Heart right ventricle (tissue), 16 donors: Measurements from ENCODE around the gene PHACTR4. TPM values are rescaled to one million over a fixed set of nuclear protein-coding genes. Genes with fewer than 3 reads are reported as not detected.

Source experiments
- ATAC-seq, 8 donors: fragments of 200-7000 bp; cut with Tn5 transposase; one replicate each; pipeline ENCODE4 v1.9.1; 2020; ENCODE audit warnings: mild to moderate bottlenecking in 8 of 8, moderate library complexity in 8 of 8, moderate number of reproducible peaks in 1 of 8
- DNase-seq, 2 donors: peaks; one replicate each; pipeline ENCODE4 v3.0.0-alpha.2; 2020
- H3K27ac ChIP-seq, 10 donors: fragments of 200-600 bp; sonication (generic) in 2 of 10; one replicate each; pipeline versions ENCODE4 v1.5.0 to v1.8.0; 2020 to 2022; ENCODE audit warnings: mild to moderate bottlenecking in 3 of 10
- H3K27me3 ChIP-seq, 7 donors: fragments of 200-600 bp; one replicate each; pipeline ENCODE4 v1.8.0; 2021 to 2022; ENCODE audit warnings: mild to moderate bottlenecking in 2 of 7
- H3K36me3 ChIP-seq, 9 donors: fragments of 200-600 bp; sonication (generic) in 1 of 9; one replicate each; pipeline versions ENCODE4 v1.5.0 to v1.8.0; 2020 to 2022; ENCODE audit warnings: mild to moderate bottlenecking in 2 of 9
- H3K4me1 ChIP-seq, 9 donors: fragments of 200-600 bp; sonication (generic) in 1 of 9; one replicate each; pipeline versions ENCODE4 v1.5.0 to v1.8.0; 2020 to 2022; ENCODE audit warnings: mild to moderate bottlenecking in 4 of 9
- H3K4me3 ChIP-seq, 10 donors: fragments of 200-600 bp; sonication (generic) in 2 of 10; one replicate each; pipeline versions ENCODE4 v1.5.0 to v1.8.0; 2020 to 2022; ENCODE audit warnings: mild to moderate bottlenecking in 7 of 10, moderate library complexity in 2 of 10
- H3K9me3 ChIP-seq, 11 donors: fragments of 200-600 bp in 10 of 11; sonication (generic) in 2 of 11; one replicate each; pipeline versions ENCODE4 v1.5.0 to v1.8.0; 2013 to 2022; ENCODE audit warnings: mild to moderate bottlenecking in 2 of 11, control low read depth in 1 of 11, moderate library complexity in 1 of 11
- CTCF ChIP-seq, 9 donors: fragments of 200-600 bp; sonication (generic) in 2 of 9; IDR thresholded peaks; one replicate each; pipeline versions ENCODE4 v1.5.0 to v1.8.0; 2021 to 2022; ENCODE audit warnings: antibody characterized with exemption in 9 of 9, mild to moderate bottlenecking in 5 of 9, moderate library complexity in 1 of 9
- WGBS, 2 donors: extraction: QIAGEN DNeasy Blood & Tissue Kit; methylation state at CpG; one replicate each; pipeline ENCODE4 v1.1.7; 2013; ENCODE audit warnings: inconsistent platforms in 1 of 2; 5-methylcytosine and 5-hydroxymethylcytosine counted together
- intact Hi-C, 10 donors: fragments of 100-400 bp; cut with DNase I; formaldehyde crosslinking; loops; one replicate each; pipeline versions ENCODE4 v1.11.1 to v1.14.2; 2022
- polyA plus RNA-seq, 2 donors: library from polyadenylated mRNA; stranded (reverse); fragments of 200-250 nt; gene quantifications; one replicate each; pipeline ENCODE4 v1.2.3, GENCODE V29; 2013
- total RNA-seq, 10 donors: library from RNA; stranded (reverse); fragmentation: NEBNext Ultra II Directional in 3 of 10; extraction: Animal tissue kit (Norgen Biotek cat#: 25700) in 3 of 10; gene quantifications; one replicate each; pipeline versions ENCODE4 v1.2.1 to v1.2.4, GENCODE V29; 2021 to 2023
- donor health status: Arrhythmogenic right ventricular cardiomyopathy.
- donor health status: ischemic (EF 13 %, LVEDD 7.1; RV severe dilation, severe dysfunction).
- donor health status: healthy with polysubstance abuse.
- donor health status: DM: no; HTN: yes; CAD: no.
- donor health status: DM: no; HTN: no; CAD: no.
- donor health status: ischemic (EF 25% LVEDD 6.9; RV normal size, moderate dysfunction).
- donor health status: ischemic (EF 25% LVEDD 5.7; RV mildly dilated, moderate dysfunction).
- donor health status: healthy.
- donor health status: DM: yes; HTN: yes; CAD: no.
- donor health status: Ischemic cardiomyopathy.
- donor health status: ischemic (EF 35%, LVEDD 5.7; RV mildly dilated, moderate dysfunction).
- donor health status: nonischemic (EF 11% LVEDD 7.7; RV severe dilation, severe dysfunction).
- donor health status: DM: yes; HTN: yes; CAD: no.
- donor health status: PGD.
- donor health status: ischemic (EF 29% LVEDD 5.4; RV normal size, mild dysfunction).
- donor health status: nonischemic (EF 23%, LVEDD 6.1; RV moderate dilation, normal function).

Gene PHACTR4
- total and polyA plus RNA-seq, 12 donors: 14.0 to 36.1 (median 18.5) TPM

DNA sequence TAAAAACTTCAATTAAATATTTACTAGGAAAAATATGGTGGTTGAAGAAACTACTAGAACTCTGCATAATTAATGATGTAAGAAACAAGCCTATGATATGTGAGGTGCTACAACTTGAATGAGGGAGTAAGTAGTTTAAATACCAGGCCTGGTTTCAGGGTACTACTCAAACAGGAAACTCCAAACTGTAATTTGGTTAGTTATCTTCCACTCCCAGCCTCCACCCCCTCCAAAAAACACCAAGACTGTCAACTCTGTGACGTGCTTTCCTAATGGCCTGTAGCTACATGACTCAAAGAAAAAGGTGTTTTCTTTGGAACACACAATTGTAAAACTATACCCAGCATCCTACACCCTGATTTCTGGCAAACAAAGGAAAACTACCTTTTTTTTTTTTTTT is 80.4 kb downstream of the PHACTR4 start:
- intact Hi-C loops: loop anchor here in 2 of 10 donors (5.0 to 10.0 kb wide), 2 partner anchors 38 to 185 kb away; no protein-coding TSS in a partner anchor
- DNase-seq (peak in 1 of 2 donors; percentile 36), ATAC-seq (peak in 4 of 8 donors; percentile 65 to 88 (median 71))
- no peak overlapping the region for H3K4me3 ChIP-seq
- peak overlapping the region in 4 of 10 donors; percentile 2 to 48 (median 25) for H3K27ac ChIP-seq
- 75% methylated on average over 1 of the region's 1 CpG for WGBS, 2 donors
- H3K36me3 ChIP-seq: peaks cover 0 to 7% (median 0%) of the 10 kb centered on the region in 9 donors
- no peaks in the 10 kb centered on the region for H3K9me3 ChIP-seq
- TF ChIP-seq CTCF (IDR thresholded peaks at IDR 0.05): no peak
- H3K27me3 ChIP-seq: no peaks in the 10 kb centered on the region
- peaks cover 0 to 42% (median 6%) of the 10 kb centered on the region in 9 donors for H3K4me1 ChIP-seq

DNA sequence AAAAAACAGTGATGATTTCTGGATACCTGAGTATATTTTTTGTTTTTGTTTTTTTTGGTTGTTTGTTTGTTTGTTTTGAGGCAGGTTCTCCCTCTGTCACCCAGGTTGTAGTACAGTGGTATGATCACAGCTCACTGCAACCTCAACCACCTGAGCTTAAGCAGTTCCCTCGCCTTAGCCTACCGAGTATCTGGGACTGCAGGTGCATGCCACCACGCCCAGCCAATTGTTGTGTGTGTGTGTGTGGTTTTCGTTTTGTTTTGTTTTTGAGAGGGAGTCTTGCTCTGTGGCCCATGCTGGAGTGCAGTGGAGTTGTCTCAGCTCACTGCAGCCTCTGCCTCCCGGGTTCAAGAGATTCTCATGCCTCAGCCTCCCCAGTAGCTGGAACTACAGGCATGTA is 81.0 kb downstream of the PHACTR4 start:
- Histone ChIP-seq H3K4me3 (no peak overlapping the region), H3K27ac (peak overlapping the region in 4 of 10 donors; percentile 3 to 48 (median 24)), H3K27me3 (no peaks in the 10 kb centered on the region), H3K36me3 (peaks cover 0 to 7% (median 0%) of the 10 kb centered on the region in 9 donors), H3K4me1 (peaks cover 0 to 47% (median 10%) of the 10 kb centered on the region in 9 donors), H3K9me3 (no peaks in the 10 kb centered on the region)
- 89 to 93% methylated on average over 5 of the region's 5 CpGs for WGBS, 2 donors
- ATAC-seq (no peak), DNase-seq (no peak)
- no peak for TF ChIP-seq CTCF (IDR thresholded peaks at IDR 0.05)
- intact Hi-C loops: loop anchor here in 1 of 10 donors (10.0 kb wide), 1 partner anchor 186 kb away; no protein-coding TSS in a partner anchor

GRCh38 chr1:28451011-28451410 is 81.5 kb downstream of the PHACTR4 start:
- WGBS, 2 donors: 97% methylated on average over 5 of the region's 5 CpGs
- H3K27me3 ChIP-seq: no peaks in the 10 kb centered on the region
- H3K27ac ChIP-seq: peak overlapping the region in 1 of 10 donors; percentile 48
- H3K36me3 ChIP-seq: peaks cover 0 to 7% (median 0%) of the 10 kb centered on the region in 9 donors
- H3K9me3 ChIP-seq: no peaks in the 10 kb centered on the region
- H3K4me1 ChIP-seq: peaks cover 0 to 52% (median 14%) of the 10 kb centered on the region in 9 donors
- intact Hi-C loops: loop anchor here in 1 of 10 donors (10.0 kb wide), 1 partner anchor 186 kb away; no protein-coding TSS in a partner anchor
- TF ChIP-seq CTCF (IDR thresholded peaks at IDR 0.05): no peak
- DNase-seq (no peak), ATAC-seq (no peak)
- H3K4me3 ChIP-seq: no peak overlapping the region

DNA sequence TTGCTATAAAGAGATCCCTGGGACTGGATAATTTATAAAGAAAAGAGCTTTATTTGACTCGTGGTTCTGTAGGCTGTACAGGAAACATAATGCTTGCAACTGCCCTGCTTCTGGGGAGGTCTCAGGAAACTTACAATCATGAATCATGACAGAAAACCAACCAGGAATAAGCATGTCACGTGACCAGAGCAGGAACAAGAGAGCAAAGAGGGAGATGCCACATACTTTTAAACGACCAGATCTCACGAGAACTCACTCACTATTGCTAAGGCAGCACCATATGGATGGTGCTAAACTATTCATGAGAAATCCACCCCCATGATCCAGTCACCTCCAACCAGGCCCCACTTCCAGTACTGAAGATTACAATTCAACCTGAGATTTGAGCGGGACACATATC is 86.5 kb downstream of the PHACTR4 start:
- ATAC-seq: peak in 5 of 8 donors; percentile 28 to 53 (median 43)
- intact Hi-C loops: loop anchor here in 1 of 10 donors (10.0 kb wide), 1 partner anchor 191 kb away; no protein-coding TSS in a partner anchor
- H3K27ac ChIP-seq: peak overlapping the region in 9 of 10 donors; percentile 38 to 76 (median 58)

More for the DNA sequence above, 86.5 kb downstream of the PHACTR4 start:
- Histone ChIP-seq H3K9me3 (no peaks in the 10 kb centered on the region), H3K27me3 (no peaks in the 10 kb centered on the region), H3K4me3 (no peak overlapping the region), H3K36me3 (peaks cover 0 to 21% (median 0%) of the 10 kb centered on the region in 9 donors), H3K4me1 (peaks cover 9 to 63% (median 42%) of the 10 kb centered on the region in 9 donors)
- 44 to 47% methylated on average over 5 of the region's 5 CpGs for WGBS, 2 donors
- peak in 1 of 2 donors; percentile 23 for DNase-seq
- no peak for TF ChIP-seq CTCF (IDR thresholded peaks at IDR 0.05)
